ENCODE measurements around the gene PIK3R6. TPM values are rescaled to one million over a fixed set of nuclear protein-coding genes. Genes with fewer than 3 reads are reported as not detected.

The PIK3R6 gene
- polyA plus RNA-seq, 1 experiment, result not detected

DNA sequence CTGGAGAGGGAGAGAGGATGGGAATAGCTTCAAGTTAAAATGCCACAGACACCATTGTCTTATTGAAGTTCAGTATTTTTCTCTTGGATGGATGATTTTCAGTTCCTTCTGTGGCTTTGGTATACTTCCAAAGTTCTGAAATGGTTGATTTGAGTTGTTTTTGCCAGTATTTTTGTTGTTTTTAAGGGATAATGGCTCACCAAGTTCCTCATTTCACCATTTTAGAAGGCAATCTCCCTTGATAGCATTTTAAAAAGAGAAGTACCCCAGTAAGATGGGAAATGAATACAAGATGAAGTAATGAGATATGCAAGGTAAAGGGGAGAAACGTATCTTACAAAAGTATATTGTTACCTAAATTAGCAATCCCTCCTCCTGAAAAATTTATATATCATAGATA lies 90.6 kb downstream of the PIK3R6 start:
- CTCF ChIA-PET, result interaction anchor here (1.5 to 2.5 kb wide), 2 partner anchors 9 to 366 kb away, joined by 8 to 20 read pairs; no protein-coding TSS in a partner anchor
- TF ChIP-seq CTCF (IDR thresholded peaks at IDR 0.05; ENCODE audit: low read depth, low read length), result no peak
- no peak for DNase-seq (ENCODE audit: low read depth, low spot score)
- no peak overlapping the region for H3K4me3 ChIP-seq (ENCODE audit: low read depth, low read length)
- no peak overlapping the region for H3K27ac ChIP-seq (ENCODE audit: low read depth, low read length)
- no peaks in the 10 kb centered on the region for H3K9me3 ChIP-seq (ENCODE audit: control insufficient read depth, insufficient read depth, low read length)
- H3K27me3 ChIP-seq (ENCODE audit: control insufficient read depth, insufficient read depth, low read length), result peaks cover 11% of the 10 kb centered on the region
- POLR2A ChIA-PET, result no interaction called here

- H3K27me3 ChIP-seq (ENCODE audit: control insufficient read depth, insufficient read depth, low read length), result peaks cover 11% of the 10 kb centered on the region
- CTCF ChIA-PET, result interaction anchor here (1.5 to 2.5 kb wide), 2 partner anchors 9 to 366 kb away, joined by 8 to 20 read pairs; no protein-coding TSS in a partner anchor
- no peaks in the 10 kb centered on the region for H3K9me3 ChIP-seq (ENCODE audit: control insufficient read depth, insufficient read depth, low read length)
- POLR2A ChIA-PET, result no interaction called here
- no peak overlapping the region for H3K27ac ChIP-seq (ENCODE audit: low read depth, low read length)
- no peak for TF ChIP-seq CTCF (IDR thresholded peaks at IDR 0.05; ENCODE audit: low read depth, low read length)
- DNase-seq (ENCODE audit: low read depth, low spot score), result no peak
- no peak overlapping the region for H3K4me3 ChIP-seq (ENCODE audit: low read depth, low read length)
Measured at GRCh38 chr17:8776248-8776647, 91.2 kb downstream of the PIK3R6 start.

GRCh38 chr17:8766731-8767130 lies 100.7 kb downstream of the PIK3R6 start:
- DNase-seq (ENCODE audit: low read depth, low spot score), result no peak
- Histone ChIP-seq H3K4me3 (ENCODE audit: low read depth, low read length) (no peak overlapping the region), H3K9me3 (ENCODE audit: control insufficient read depth, insufficient read depth, low read length) (no peaks in the 10 kb centered on the region), H3K27me3 (ENCODE audit: control insufficient read depth, insufficient read depth, low read length) (peaks cover 7% of the 10 kb centered on the region), H3K27ac (ENCODE audit: low read depth, low read length) (no peak overlapping the region)
- ChIA-PET CTCF (interaction anchor here (0.6 to 2.3 kb wide), 2 partner anchors 19 to 744 kb away, joined by 3 to 12 read pairs; no protein-coding TSS in a partner anchor), POLR2A (no interaction called here)
- TF ChIP-seq CTCF (IDR thresholded peaks at IDR 0.05; ENCODE audit: low read depth, low read length), result no peak

DNA sequence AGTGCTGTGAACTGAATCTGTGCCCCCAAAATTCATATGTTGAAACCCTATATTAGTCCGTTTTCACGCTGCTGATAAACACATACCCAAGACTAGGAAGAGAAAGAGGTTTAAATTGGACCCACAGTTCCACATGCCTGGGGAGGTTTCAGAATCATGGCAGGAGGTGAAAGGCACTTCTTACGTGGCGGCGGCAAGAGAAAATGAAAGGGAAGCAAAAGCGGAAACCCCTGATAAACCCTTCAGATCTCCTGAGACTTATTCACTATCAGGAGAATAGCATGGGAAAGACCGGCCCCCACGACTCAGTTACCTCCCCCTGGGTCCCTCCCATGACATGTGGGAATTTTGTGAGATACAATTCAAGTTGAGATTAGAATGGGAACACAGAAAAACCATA lies 105.5 kb downstream of the PIK3R6 start:
- CTCF ChIA-PET, result interaction anchor here (1.0 kb wide), 1 partner anchor 23 kb away, joined by 4 read pairs; no protein-coding TSS in a partner anchor
- no peak for DNase-seq (ENCODE audit: low read depth, low spot score)
- POLR2A ChIA-PET, result no interaction called here
- TF ChIP-seq CTCF (IDR thresholded peaks at IDR 0.05; ENCODE audit: low read depth, low read length), result no peak
- no peak overlapping the region for H3K4me3 ChIP-seq (ENCODE audit: low read depth, low read length)
- no peak overlapping the region for H3K27ac ChIP-seq (ENCODE audit: low read depth, low read length)
- no peaks in the 10 kb centered on the region for H3K9me3 ChIP-seq (ENCODE audit: control insufficient read depth, insufficient read depth, low read length)
- H3K27me3 ChIP-seq (ENCODE audit: control insufficient read depth, insufficient read depth, low read length), result no peaks in the 10 kb centered on the region

DNA sequence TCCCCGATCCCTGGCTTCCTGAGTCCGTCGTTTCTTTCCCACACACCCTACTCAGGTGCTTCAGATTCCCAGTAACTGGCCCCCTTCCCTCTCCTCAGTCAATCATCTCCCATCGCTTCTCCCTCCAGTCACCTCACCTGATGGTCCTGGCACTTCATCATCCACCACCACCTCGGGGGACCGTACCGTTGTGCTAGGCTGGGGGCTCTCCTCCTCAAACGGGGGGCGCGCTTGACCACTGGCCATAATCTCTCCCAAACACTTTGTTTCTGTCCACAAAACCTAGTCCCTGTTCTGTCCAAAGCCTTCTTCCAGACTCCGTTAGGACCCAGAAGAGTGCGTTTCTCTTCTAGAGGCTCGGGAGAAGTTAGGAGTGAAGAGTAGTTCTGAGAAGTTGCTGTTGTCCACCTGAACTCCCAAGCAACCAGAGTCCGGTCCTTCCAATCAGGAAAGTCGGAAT lies 109.3 kb downstream of the PIK3R6 start, which contains the start of gene SPDYE4:
Gene SPDYE4, minus strand, starts transcription at position 410 of the 460 bp plus-strand sequence. Its CDS starts 164 bp downstream, at position 246.
- CTCF ChIA-PET, result no interaction called here
- no peak for DNase-seq (ENCODE audit: low read depth, low spot score)

More for the DNA sequence above, 109.3 kb downstream of the PIK3R6 start, which contains the start of gene SPDYE4:
- no peak for TF ChIP-seq CTCF (IDR thresholded peaks at IDR 0.05; ENCODE audit: low read depth, low read length)
- POLR2A ChIA-PET, result no interaction called here
- Histone ChIP-seq H3K27ac (ENCODE audit: low read depth, low read length) (no peak within 1 kb of the TSS), H3K27me3 (ENCODE audit: control insufficient read depth, insufficient read depth, low read length) (peaks cover 6% of the 10 kb centered on the region), H3K4me3 (ENCODE audit: low read depth, low read length) (no peak within 1 kb of the TSS), H3K9me3 (ENCODE audit: control insufficient read depth, insufficient read depth, low read length) (no peaks in the 10 kb centered on the region)

Data from AG04450 (cell line).